ENCODE measurements around the gene RAB11B. TPM values are rescaled to one million over a fixed set of nuclear protein-coding genes. Genes with fewer than 3 reads are reported as not detected.

Gene RAB11B
- total and polyA plus RNA-seq, 9 of the 15 experiments (the other 6 are each of a cell fraction or from before 2014, with no cell fraction given) = 0.74 to 71.0 (median 13.8) TPM

DNA sequence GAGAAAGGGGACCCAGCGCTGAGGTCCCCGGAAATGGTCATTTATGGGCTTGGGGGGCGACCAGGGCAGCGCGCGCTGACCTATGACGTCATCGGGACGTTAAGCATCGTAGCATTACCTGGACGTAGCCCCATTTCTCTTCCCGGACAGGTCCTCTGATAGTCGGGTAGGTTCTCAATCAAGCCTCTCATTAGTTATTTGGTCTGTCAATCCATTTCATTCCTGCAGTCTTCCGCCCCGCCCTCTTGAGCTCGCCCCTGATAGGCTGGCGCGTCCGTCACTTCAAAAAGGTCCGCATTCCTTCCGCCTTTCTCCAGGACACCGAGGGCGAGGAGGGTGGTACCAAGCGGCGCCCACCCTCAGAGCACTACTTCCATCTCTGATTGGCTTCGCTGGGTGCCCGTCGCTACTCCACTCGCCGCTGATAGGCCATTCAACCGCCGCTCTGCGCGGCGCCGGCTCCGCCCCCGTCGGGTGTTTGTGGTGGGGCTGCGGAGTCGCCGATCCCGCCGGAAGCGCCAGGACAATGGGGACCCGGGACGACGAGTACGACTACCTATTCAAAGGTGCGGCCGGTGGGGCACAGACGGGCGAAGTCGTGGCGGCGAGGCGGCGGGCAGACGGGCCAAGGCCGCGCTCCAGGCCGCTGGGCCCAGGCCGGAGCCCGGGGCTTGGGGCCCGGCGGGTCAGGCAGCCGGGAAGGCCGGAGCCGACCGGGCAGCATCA lies at the start of gene RAB11B (continued):
- TF ChIP-seq, protein P1, sequence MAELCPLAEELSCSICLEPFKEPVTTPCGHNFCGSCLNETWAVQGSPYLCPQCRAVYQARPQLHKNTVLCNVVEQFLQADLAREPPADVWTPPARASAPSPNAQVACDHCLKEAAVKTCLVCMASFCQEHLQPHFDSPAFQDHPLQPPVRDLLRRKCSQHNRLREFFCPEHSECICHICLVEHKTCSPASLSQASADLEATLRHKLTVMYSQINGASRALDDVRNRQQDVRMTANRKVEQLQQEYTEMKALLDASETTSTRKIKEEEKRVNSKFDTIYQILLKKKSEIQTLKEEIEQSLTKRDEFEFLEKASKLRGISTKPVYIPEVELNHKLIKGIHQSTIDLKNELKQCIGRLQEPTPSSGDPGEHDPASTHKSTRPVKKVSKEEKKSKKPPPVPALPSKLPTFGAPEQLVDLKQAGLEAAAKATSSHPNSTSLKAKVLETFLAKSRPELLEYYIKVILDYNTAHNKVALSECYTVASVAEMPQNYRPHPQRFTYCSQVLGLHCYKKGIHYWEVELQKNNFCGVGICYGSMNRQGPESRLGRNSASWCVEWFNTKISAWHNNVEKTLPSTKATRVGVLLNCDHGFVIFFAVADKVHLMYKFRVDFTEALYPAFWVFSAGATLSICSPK (IDR thresholded peaks at IDR 0.05; ENCODE audit: borderline replicate concordance) = no peak
- TF ChIP-seq, protein P2, sequence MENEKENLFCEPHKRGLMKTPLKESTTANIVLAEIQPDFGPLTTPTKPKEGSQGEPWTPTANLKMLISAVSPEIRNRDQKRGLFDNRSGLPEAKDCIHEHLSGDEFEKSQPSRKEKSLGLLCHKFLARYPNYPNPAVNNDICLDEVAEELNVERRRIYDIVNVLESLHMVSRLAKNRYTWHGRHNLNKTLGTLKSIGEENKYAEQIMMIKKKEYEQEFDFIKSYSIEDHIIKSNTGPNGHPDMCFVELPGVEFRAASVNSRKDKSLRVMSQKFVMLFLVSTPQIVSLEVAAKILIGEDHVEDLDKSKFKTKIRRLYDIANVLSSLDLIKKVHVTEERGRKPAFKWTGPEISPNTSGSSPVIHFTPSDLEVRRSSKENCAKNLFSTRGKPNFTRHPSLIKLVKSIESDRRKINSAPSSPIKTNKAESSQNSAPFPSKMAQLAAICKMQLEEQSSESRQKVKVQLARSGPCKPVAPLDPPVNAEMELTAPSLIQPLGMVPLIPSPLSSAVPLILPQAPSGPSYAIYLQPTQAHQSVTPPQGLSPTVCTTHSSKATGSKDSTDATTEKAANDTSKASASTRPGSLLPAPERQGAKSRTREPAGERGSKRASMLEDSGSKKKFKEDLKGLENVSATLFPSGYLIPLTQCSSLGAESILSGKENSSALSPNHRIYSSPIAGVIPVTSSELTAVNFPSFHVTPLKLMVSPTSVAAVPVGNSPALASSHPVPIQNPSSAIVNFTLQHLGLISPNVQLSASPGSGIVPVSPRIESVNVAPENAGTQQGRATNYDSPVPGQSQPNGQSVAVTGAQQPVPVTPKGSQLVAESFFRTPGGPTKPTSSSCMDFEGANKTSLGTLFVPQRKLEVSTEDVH (IDR thresholded peaks at IDR 0.05; ENCODE audit: low read depth, partially characterized antibody) = peak; percentile 96
- TF ChIP-seq DMBX1 (CRISPR knock-in tag; IDR thresholded peaks at IDR 0.05; ENCODE audit: borderline replicate concordance) = peak; percentile 22; the same call in 1 of the 2 replicates
- TF ChIP-seq DNMT1 (IDR thresholded peaks at IDR 0.05) = no peak
- TF ChIP-seq OTX1 (CRISPR knock-in tag; IDR thresholded peaks at IDR 0.05) = peak; percentile 36; the same call in 1 of the 2 replicates
- TF ChIP-seq ZHX1 (conservative IDR thresholded peaks at IDR 0.05; ENCODE audit: low read length) = 0 out of 2 replicates have a peak, but pooled peaks have one; percentile 29
- TF ChIP-seq ZFP36 (IDR thresholded peaks at IDR 0.05; ENCODE audit: low read depth, low read length, partially characterized antibody) = peak; percentile 80
- TF ChIP-seq ZNF384 (IDR thresholded peaks at IDR 0.05; ENCODE audit: low read depth, low read length) = peak; percentile 6; the same call in 1 of the 2 replicates
- TF ChIP-seq SMARCC2 (IDR thresholded peaks at IDR 0.05; ENCODE audit: low read depth) = no peak
- no peak for TF ChIP-seq CHCHD3 (CRISPR knock-in tag; IDR thresholded peaks at IDR 0.05)
- TF ChIP-seq TSHZ1 (CRISPR knock-in tag; IDR thresholded peaks at IDR 0.05) = no peak
- TF ChIP-seq, protein P3, sequence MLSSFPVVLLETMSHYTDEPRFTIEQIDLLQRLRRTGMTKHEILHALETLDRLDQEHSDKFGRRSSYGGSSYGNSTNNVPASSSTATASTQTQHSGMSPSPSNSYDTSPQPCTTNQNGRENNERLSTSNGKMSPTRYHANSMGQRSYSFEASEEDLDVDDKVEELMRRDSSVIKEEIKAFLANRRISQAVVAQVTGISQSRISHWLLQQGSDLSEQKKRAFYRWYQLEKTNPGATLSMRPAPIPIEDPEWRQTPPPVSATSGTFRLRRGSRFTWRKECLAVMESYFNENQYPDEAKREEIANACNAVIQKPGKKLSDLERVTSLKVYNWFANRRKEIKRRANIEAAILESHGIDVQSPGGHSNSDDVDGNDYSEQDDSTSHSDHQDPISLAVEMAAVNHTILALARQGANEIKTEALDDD (IDR thresholded peaks at IDR 0.05) = no peak
- TF ChIP-seq THRA (IDR thresholded peaks at IDR 0.05) = no peak

All from K562 (cell line).